HUES48 (cell line): Measurements from ENCODE around the gene HTRA3.

Source experiments
- H3K27ac ChIP-seq: one replicate; pipeline ENCODE4 v1.7.0; 2013; ENCODE audit warnings: low read depth, low read length, inconsistent platforms
- H3K27me3 ChIP-seq: 2 replicates; pipeline ENCODE4 v1.6.1; 2013; ENCODE audit warnings: mild to moderate bottlenecking, low read length; ENCODE audit not compliant: control insufficient read depth, insufficient read depth
- H3K36me3 ChIP-seq: 2 replicates; pipeline ENCODE4 v1.6.1; 2013; ENCODE audit warnings: low read length; ENCODE audit not compliant: control insufficient read depth, insufficient read depth
- H3K4me1 ChIP-seq: 2 replicates; pipeline ENCODE4 v1.6.1; 2013; ENCODE audit warnings: mild to moderate bottlenecking, low read length; ENCODE audit not compliant: control insufficient read depth, insufficient read depth
- H3K4me3 ChIP-seq: 2 replicates; pipeline ENCODE4 v1.5.1; 2013; ENCODE audit warnings: mild to moderate bottlenecking, low read depth, low read length
- H3K9ac ChIP-seq: 2 replicates; pipeline ENCODE4 v1.6.1; 2013; ENCODE audit warnings: mild to moderate bottlenecking, low read depth, low read length, moderate library complexity
- H3K9me3 ChIP-seq: 2 replicates; pipeline ENCODE4 v1.6.1; 2013; ENCODE audit warnings: low read length; ENCODE audit not compliant: control insufficient read depth, insufficient read depth

Gene HTRA3

GRCh38 chr4:8227771-8228318, 41.7 kb upstream of the HTRA3 start:
- H3K36me3 ChIP-seq: no peaks in the 10 kb centered on the region
- H3K27ac ChIP-seq: no peak overlapping the region

GRCh38 chr4:8228319-8229250, 41.0 kb upstream of the HTRA3 start:
- H3K27me3 ChIP-seq: no peaks in the 10 kb centered on the region
- H3K9ac ChIP-seq: no peak overlapping the region
- no peak overlapping the region for H3K4me3 ChIP-seq
- H3K36me3 ChIP-seq: no peaks in the 10 kb centered on the region
- H3K4me1 ChIP-seq: peaks cover 16% of the 10 kb centered on the region
- no peaks in the 10 kb centered on the region for H3K9me3 ChIP-seq
- H3K27ac ChIP-seq: no peak overlapping the region

More at GRCh38 chr4:8227771-8228318, 41.7 kb upstream of the HTRA3 start:
- Histone ChIP-seq H3K4me3 (no peak overlapping the region), H3K27me3 (no peaks in the 10 kb centered on the region), H3K9ac (no peak overlapping the region), H3K9me3 (no peaks in the 10 kb centered on the region), H3K4me1 (peaks cover 16% of the 10 kb centered on the region)

- no peaks in the 10 kb centered on the region for H3K27me3 ChIP-seq
- H3K4me1 ChIP-seq: peaks cover 16% of the 10 kb centered on the region
- no peak overlapping the region for H3K27ac ChIP-seq
- no peaks in the 10 kb centered on the region for H3K9me3 ChIP-seq
- H3K4me3 ChIP-seq: no peak overlapping the region
- no peaks in the 10 kb centered on the region for H3K36me3 ChIP-seq
- no peak overlapping the region for H3K9ac ChIP-seq
Measured at GRCh38 chr4:8229331-8229975, 40.1 kb upstream of the HTRA3 start.

GRCh38 chr4:8230033-8230432, 39.5 kb upstream of the HTRA3 start:
- Histone ChIP-seq H3K9me3 (no peaks in the 10 kb centered on the region), H3K27me3 (no peaks in the 10 kb centered on the region), H3K27ac (no peak overlapping the region), H3K36me3 (no peaks in the 10 kb centered on the region), H3K4me3 (no peak overlapping the region), H3K4me1 (peaks cover 16% of the 10 kb centered on the region), H3K9ac (no peak overlapping the region)

GRCh38 chr4:8230891-8231290, 38.7 kb upstream of the HTRA3 start:
- H3K4me1 ChIP-seq: peaks cover 8% of the 10 kb centered on the region
- no peaks in the 10 kb centered on the region for H3K27me3 ChIP-seq
- no peaks in the 10 kb centered on the region for H3K36me3 ChIP-seq
- H3K9me3 ChIP-seq: no peaks in the 10 kb centered on the region
- no peak overlapping the region for H3K4me3 ChIP-seq
- no peak overlapping the region for H3K9ac ChIP-seq
- H3K27ac ChIP-seq: no peak overlapping the region

GRCh38 chr4:8231551-8232049, 38.0 kb upstream of the HTRA3 start:
- Histone ChIP-seq H3K9ac (no peak overlapping the region), H3K27ac (no peak overlapping the region), H3K4me1 (peaks cover under 1% of the 10 kb centered on the region; the same call in 1 of the 2 replicates), H3K36me3 (no peaks in the 10 kb centered on the region), H3K9me3 (no peaks in the 10 kb centered on the region), H3K27me3 (no peaks in the 10 kb centered on the region), H3K4me3 (no peak overlapping the region)

- H3K9me3 ChIP-seq: no peaks in the 10 kb centered on the region
- H3K9ac ChIP-seq: no peak overlapping the region
- no peaks in the 10 kb centered on the region for H3K4me1 ChIP-seq
- H3K27me3 ChIP-seq: no peaks in the 10 kb centered on the region
- H3K4me3 ChIP-seq: no peak overlapping the region
- no peaks in the 10 kb centered on the region for H3K36me3 ChIP-seq
- no peak overlapping the region for H3K27ac ChIP-seq
Measured at GRCh38 chr4:8232748-8233147, 36.8 kb upstream of the HTRA3 start.

GRCh38 chr4:8233672-8234484, 35.7 kb upstream of the HTRA3 start:
- Histone ChIP-seq H3K27me3 (no peaks in the 10 kb centered on the region), H3K36me3 (no peaks in the 10 kb centered on the region), H3K9me3 (no peaks in the 10 kb centered on the region), H3K4me3 (no peak overlapping the region), H3K9ac (no peak overlapping the region), H3K27ac (no peak overlapping the region), H3K4me1 (peaks cover 4% of the 10 kb centered on the region; the same call in 1 of the 2 replicates)

GRCh38 chr4:8234715-8235114, 34.8 kb upstream of the HTRA3 start:
- H3K9me3 ChIP-seq: no peaks in the 10 kb centered on the region
- no peak overlapping the region for H3K9ac ChIP-seq
- H3K27ac ChIP-seq: no peak overlapping the region
- H3K36me3 ChIP-seq: no peaks in the 10 kb centered on the region
- no peak overlapping the region for H3K4me3 ChIP-seq
- peaks cover 4% of the 10 kb centered on the region; the same call in 1 of the 2 replicates for H3K4me1 ChIP-seq
- H3K27me3 ChIP-seq: no peaks in the 10 kb centered on the region

GRCh38 chr4:8235224-8235623, 34.3 kb upstream of the HTRA3 start:
- Histone ChIP-seq H3K27ac (no peak overlapping the region), H3K36me3 (no peaks in the 10 kb centered on the region), H3K9ac (no peak overlapping the region), H3K4me1 (peaks cover 4% of the 10 kb centered on the region; the same call in 1 of the 2 replicates), H3K4me3 (no peak overlapping the region), H3K9me3 (no peaks in the 10 kb centered on the region), H3K27me3 (no peaks in the 10 kb centered on the region)
